Endothelial cell of umbilical vein (primary cell): ENCODE data around the gene ZNF470. TPM values are rescaled to one million over a fixed set of nuclear protein-coding genes. Genes with fewer than 3 reads are reported as not detected.

Source experiments
- BruUV-seq: library from RNA; stranded (reverse); fragments of 400-500 nt; replicated peaks from 2 replicates; lab custom pipeline; 2021; lab: Mats Ljungman, UMichigan
- CTCF ChIA-PET: fragments of 300-600, 350-600 bp; sonication (Branson Sonifier 250); formaldehyde crosslinking; loops from one replicate; lab custom pipeline; 2021; ENCODE audit warnings: antibody characterized with exemption, inconsistent platforms; lab: Charles Lee
- POLR2A ChIA-PET: fragments of 300-600, 350-600 bp; sonication (Branson Sonifier 250); formaldehyde crosslinking; loops from one replicate; lab custom pipeline; 2021; ENCODE audit warnings: antibody characterized with exemption, inconsistent platforms; lab: Charles Lee
- DNase-seq: peaks from one replicate; pipeline ENCODE4 v3.0.0-alpha.2; 2011; ENCODE audit warnings: low read depth, low spot score
- FAIRE-seq: peaks from 2 replicates; lab custom pipeline; 2011; peaks lifted over from hg19 to GRCh38; lab: Jason Lieb, UNC
- H2AFZ ChIP-seq: 2 replicates; pipeline ENCODE4 v1.6.0; 2012; ENCODE audit warnings: low read depth, low read length, control low read depth, inconsistent platforms
- H3K27ac ChIP-seq: 2 replicates; pipeline ENCODE4 v1.5.1; 2011; ENCODE audit warnings: low read depth, mild to moderate bottlenecking, control low read depth, low read length, moderate library complexity; ENCODE audit not compliant: insufficient read depth
- H3K27me3 ChIP-seq, 2 experiments: 2 replicates each; pipeline versions ENCODE4 v1.6.0 to v1.6.1; 2011; ENCODE audit warnings: low read length in 2 of 2, mixed read lengths in 1 of 2; ENCODE audit not compliant: control insufficient read depth in 2 of 2, insufficient read depth in 2 of 2
- H3K36me3 ChIP-seq, 2 experiments: 2 replicates in 1 of 2; 3 replicates in 1 of 2; pipeline ENCODE4 v1.5.1; 2011; ENCODE audit warnings: low read length in 2 of 2, mild to moderate bottlenecking in 1 of 2, moderate library complexity in 1 of 2; ENCODE audit not compliant: control insufficient read depth in 2 of 2, insufficient read depth in 2 of 2; ENCODE audit errors: extremely low read depth in 1 of 2
- H3K4me1 ChIP-seq: 3 replicates; pipeline ENCODE4 v1.5.1; 2011; ENCODE audit warnings: mild to moderate bottlenecking, low read length; ENCODE audit not compliant: control insufficient read depth, insufficient read depth; ENCODE audit errors: extremely low read depth
- H3K4me2 ChIP-seq: 2 replicates; pipeline ENCODE4 v1.6.1; 2011; ENCODE audit warnings: low read length, control low read depth, mixed read lengths; ENCODE audit not compliant: insufficient read depth
- H3K4me3 ChIP-seq, 3 experiments: fragments of 200-600 bp in 1 of 3; sonication (generic), shearing (Covaris generic) in 1 of 3; replicated peaks in 1 of 3; 2 replicates each; pipeline ENCODE4 v1.5.1; 2011 to 2016; ENCODE audit warnings: control low read depth in 3 of 3, low read length in 3 of 3, mild to moderate bottlenecking in 2 of 3, inconsistent platforms in 1 of 3, low read depth in 1 of 3, moderate library complexity in 1 of 3; ENCODE audit not compliant: insufficient read depth in 1 of 3
- H3K79me2 ChIP-seq: 2 replicates; pipeline ENCODE4 v1.6.0; 2012; ENCODE audit warnings: low read length, inconsistent platforms; ENCODE audit not compliant: control insufficient read depth, insufficient read depth
- H3K9ac ChIP-seq: replicated peaks from 2 replicates; pipeline ENCODE3; 2011; ENCODE audit warnings: low read length, control low read depth; ENCODE audit not compliant: insufficient read depth; ENCODE audit errors: extremely low read depth
- H3K9me1 ChIP-seq: replicated peaks from 3 replicates; pipeline ENCODE4 v1.6.0; 2011; ENCODE audit warnings: mild to moderate bottlenecking, low read length; ENCODE audit not compliant: control insufficient read depth, insufficient read depth; ENCODE audit errors: extremely low read depth
- H3K9me3 ChIP-seq: replicated peaks from 2 replicates; pipeline ENCODE4 v1.5.1; 2012; ENCODE audit warnings: low read length, inconsistent platforms; ENCODE audit not compliant: control insufficient read depth, insufficient read depth
- H4K20me1 ChIP-seq: replicated peaks from 2 replicates; pipeline ENCODE3; 2011; ENCODE audit warnings: mild to moderate bottlenecking, low read length; ENCODE audit not compliant: control insufficient read depth, insufficient read depth; ENCODE audit errors: extremely low read depth
- EZH2 ChIP-seq: IDR thresholded peaks from 2 replicates; pipeline ENCODE4 v1.6.1; 2012; ENCODE audit warnings: borderline replicate concordance, low read depth, mild to moderate bottlenecking, moderate library complexity, low read length, inconsistent platforms; ENCODE audit not compliant: severe bottlenecking
- FOS ChIP-seq: IDR thresholded peaks from 2 replicates; pipeline ENCODE4 v1.6.1; 2011; ENCODE audit warnings: mild to moderate bottlenecking, low read length, moderate library complexity, borderline replicate concordance; ENCODE audit not compliant: insufficient read depth
- GATA2 ChIP-seq: IDR thresholded peaks from 2 replicates; pipeline ENCODE4 v1.7.0; 2011; ENCODE audit warnings: low read depth, mild to moderate bottlenecking, moderate library complexity, mixed read lengths, low read length; ENCODE audit not compliant: insufficient read length, insufficient read depth
- JUN ChIP-seq: IDR thresholded peaks from 2 replicates; pipeline ENCODE4 v1.6.1; 2011; ENCODE audit warnings: borderline replicate concordance, low read depth; ENCODE audit not compliant: insufficient read length, insufficient read depth
- MYC ChIP-seq: IDR thresholded peaks from one replicate; pipeline ENCODE4 v1.6.1; 2011; ENCODE audit warnings: mild to moderate bottlenecking, low read depth, low read length
- POLR2A ChIP-seq: IDR thresholded peaks from 2 replicates; pipeline ENCODE4 v1.6.1; 2012; ENCODE audit warnings: low read depth, mild to moderate bottlenecking, control low read depth, low read length
- POLR2AphosphoS5 ChIP-seq: IDR thresholded peaks from 2 replicates; pipeline ENCODE4 v1.6.1; 2012; ENCODE audit warnings: low read depth, mild to moderate bottlenecking, control low read depth, low read length, moderate library complexity; ENCODE audit not compliant: insufficient read depth
- dilution Hi-C: fragments of 300-500 bp; cut with MboI; formaldehyde crosslinking; loops from one replicate; pipeline ENCODE4 v1.15.0; 2019; ENCODE audit warnings: low sequenced_read_pairs; ENCODE audit not compliant: extremely low pct_ligation_motif_present
- intact Hi-C: fragments of 100-400 bp; cut with micrococcal nuclease; formaldehyde crosslinking; loops from one replicate; pipeline ENCODE4 v1.10.0; 2022
- polyA plus RNA-seq, 4 experiments: library from polyadenylated mRNA; depleted of rRNA in 3 of 4; stranded (reverse) in 3 of 4; unstranded in 1 of 4; fragments of >200 nt; gene quantifications; 2 replicates each; pipeline versions ENCODE4 v1.2.1 to v1.2.3, GENCODE V29; 2011 to 2012; ENCODE audit warnings: missing spikeins in 1 of 4
- total RNA-seq: library from RNA; stranded (reverse); gene quantifications from 2 replicates; pipeline ENCODE4 v1.2.3, GENCODE V29; 2021
- TF ChIP-seq, protein P1 (sequence below), 2 donors: IDR thresholded peaks; 1 replicate in 1 of 2; 2 replicates in 1 of 2; pipeline ENCODE4 v1.5.1; 2011; ENCODE audit warnings: low read length in 2 of 2, mild to moderate bottlenecking in 2 of 2, moderate library complexity in 2 of 2, control low read depth in 1 of 2, inconsistent platforms in 1 of 2, low read depth in 1 of 2; ENCODE audit not compliant: insufficient read depth in 1 of 2; ENCODE audit errors: extremely low read depth in 1 of 2
- TF ChIP-seq, protein P2 (sequence below): IDR thresholded peaks from 2 replicates; pipeline ENCODE4 v1.6.1; 2011; ENCODE audit not compliant: insufficient read depth, insufficient read length

ZNF470 gene
- total and polyA plus RNA-seq, 2 donors (not counting 3 experiments of a cell fraction or from before 2014, with no cell fraction given), result 1.0 to 3.9 TPM

DNA sequence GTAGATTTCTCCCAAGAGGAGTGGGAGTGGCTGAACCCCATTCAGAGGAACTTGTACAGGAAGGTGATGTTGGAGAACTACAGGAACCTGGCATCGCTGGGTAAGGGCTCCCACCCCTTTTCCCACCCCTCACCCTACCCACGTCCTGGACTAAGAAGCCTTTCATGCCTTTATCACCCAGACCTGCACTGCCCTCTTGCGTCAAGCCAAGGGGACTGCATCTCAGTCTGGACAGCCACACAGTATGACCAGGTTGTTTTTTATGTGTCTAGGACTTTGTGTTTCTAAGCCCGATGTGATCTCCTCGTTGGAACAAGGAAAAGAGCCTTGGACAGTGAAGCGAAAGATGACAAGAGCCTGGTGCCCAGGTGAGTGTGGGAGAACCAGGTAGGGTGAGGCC is 19.7 kb upstream of the ZNF470 start:
- Histone ChIP-seq H3K4me3 (no peak overlapping the region), H3K36me3 (peaks cover 8 to 12% of the 10 kb centered on the region in 2 experiments), H3K4me2 (no peak overlapping the region), H3K27ac (no peak overlapping the region), H3K27me3 (no peaks in the 10 kb centered on the region), H3K9me1 (no peaks in the 10 kb centered on the region), H3K9me3 (no peaks in the 10 kb centered on the region), H2AFZ (no peak overlapping the region), H3K9ac (no peak overlapping the region), H3K79me2 (no peaks in the 10 kb centered on the region), H4K20me1 (no peaks in the 10 kb centered on the region), H3K4me1 (no peaks in the 10 kb centered on the region)
- DNase-seq (no peak), FAIRE-seq (no peak)
- BruUV-seq, result no TSS peak
- intact Hi-C loops, result no loop called here
- dilution Hi-C loops, result no loop called here
- no peak for TF ChIP-seq GATA2
- TF ChIP-seq POLR2A, result no peak
- TF ChIP-seq, protein P1, sequence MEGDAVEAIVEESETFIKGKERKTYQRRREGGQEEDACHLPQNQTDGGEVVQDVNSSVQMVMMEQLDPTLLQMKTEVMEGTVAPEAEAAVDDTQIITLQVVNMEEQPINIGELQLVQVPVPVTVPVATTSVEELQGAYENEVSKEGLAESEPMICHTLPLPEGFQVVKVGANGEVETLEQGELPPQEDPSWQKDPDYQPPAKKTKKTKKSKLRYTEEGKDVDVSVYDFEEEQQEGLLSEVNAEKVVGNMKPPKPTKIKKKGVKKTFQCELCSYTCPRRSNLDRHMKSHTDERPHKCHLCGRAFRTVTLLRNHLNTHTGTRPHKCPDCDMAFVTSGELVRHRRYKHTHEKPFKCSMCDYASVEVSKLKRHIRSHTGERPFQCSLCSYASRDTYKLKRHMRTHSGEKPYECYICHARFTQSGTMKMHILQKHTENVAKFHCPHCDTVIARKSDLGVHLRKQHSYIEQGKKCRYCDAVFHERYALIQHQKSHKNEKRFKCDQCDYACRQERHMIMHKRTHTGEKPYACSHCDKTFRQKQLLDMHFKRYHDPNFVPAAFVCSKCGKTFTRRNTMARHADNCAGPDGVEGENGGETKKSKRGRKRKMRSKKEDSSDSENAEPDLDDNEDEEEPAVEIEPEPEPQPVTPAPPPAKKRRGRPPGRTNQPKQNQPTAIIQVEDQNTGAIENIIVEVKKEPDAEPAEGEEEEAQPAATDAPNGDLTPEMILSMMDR (IDR thresholded peaks at IDR 0.05; ENCODE audit: extremely low read depth in 1 of 2, insufficient read depth in 1 of 2, low read depth in 1 of 2, low read length in 2 of 2), result peak; percentile 2 to 13
- CTCF ChIA-PET, result no interaction called here
- POLR2A ChIA-PET, result no interaction called here

GRCh38 chr19:56554272-56554869 is 12.9 kb upstream of the ZNF470 start:
- DNase-seq, result no peak
- Histone ChIP-seq H3K4me2 (no peak overlapping the region), H3K4me1 (no peaks in the 10 kb centered on the region), H3K79me2 (no peaks in the 10 kb centered on the region), H3K27me3 (no peaks in the 10 kb centered on the region), H3K9me3 (peaks cover 17% of the 10 kb centered on the region), H3K36me3 (peaks cover 11% of the 10 kb centered on the region in 2 experiments), H3K9me1 (no peaks in the 10 kb centered on the region), H3K27ac (no peak overlapping the region), H3K4me3 (no peak overlapping the region), H3K9ac (no peak overlapping the region), H2AFZ (no peak overlapping the region), H4K20me1 (no peaks in the 10 kb centered on the region)
- dilution Hi-C loops (no loop called here), intact Hi-C loops (no loop called here)
- TF ChIP-seq, protein P1 (IDR thresholded peaks at IDR 0.05; ENCODE audit: extremely low read depth in 1 of 2, insufficient read depth in 1 of 2, low read depth in 1 of 2, low read length in 2 of 2), result no peak
- TF ChIP-seq POLR2AphosphoS5 (no peak), GATA2 (no peak), EZH2 (no peak), FOS (no peak), POLR2A (no peak), MYC (no peak), JUN (no peak)
- TF ChIP-seq, protein P2, sequence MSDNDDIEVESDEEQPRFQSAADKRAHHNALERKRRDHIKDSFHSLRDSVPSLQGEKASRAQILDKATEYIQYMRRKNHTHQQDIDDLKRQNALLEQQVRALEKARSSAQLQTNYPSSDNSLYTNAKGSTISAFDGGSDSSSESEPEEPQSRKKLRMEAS, result no peak
- FAIRE-seq, result no peak
- ChIA-PET POLR2A (no interaction called here), CTCF (no interaction called here)
- no TSS peak for BruUV-seq
